ELR (cell line): Measurements from ENCODE around the gene RAX2.

Experiments used
- DNase-seq: peaks from one replicate; pipeline ENCODE4 v3.0.0-alpha.2; 2015; ENCODE audit warnings: low read depth

RAX2 gene

DNA sequence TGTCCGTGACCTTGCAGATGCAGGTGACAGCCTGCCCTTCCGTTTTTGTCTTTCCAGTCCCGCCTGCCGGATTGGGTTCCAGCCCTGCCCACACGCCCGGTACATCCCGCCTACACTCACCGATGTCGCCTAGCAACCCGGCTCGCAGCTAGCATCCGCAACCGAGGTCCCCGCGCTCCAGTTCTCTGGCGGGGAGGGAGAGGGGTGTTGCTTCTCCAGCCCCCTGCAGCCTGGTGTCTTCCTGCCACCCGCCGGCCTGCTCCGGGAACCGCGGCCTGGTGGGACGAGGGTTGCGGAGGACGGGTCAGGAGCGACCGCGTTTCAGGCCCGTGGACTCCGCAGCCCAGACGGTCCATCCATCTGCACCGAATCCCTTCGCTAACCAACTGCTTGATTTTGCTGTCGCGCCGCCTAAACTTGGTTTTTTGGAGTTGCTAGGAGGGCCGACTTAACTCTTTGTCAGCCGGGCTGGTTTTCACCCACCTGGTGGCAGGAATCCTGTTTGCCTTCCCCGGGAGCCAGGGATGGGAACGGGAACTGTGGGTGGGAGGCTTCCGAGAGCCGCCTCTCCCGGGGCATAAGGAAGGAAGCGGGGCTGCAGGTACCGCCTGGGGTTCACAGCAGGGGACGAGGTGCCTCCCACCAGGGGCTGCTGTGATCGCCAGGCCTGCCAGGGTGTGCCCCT, 29.5 kb upstream of the RAX2 start:
- no peak for DNase-seq

DNA sequence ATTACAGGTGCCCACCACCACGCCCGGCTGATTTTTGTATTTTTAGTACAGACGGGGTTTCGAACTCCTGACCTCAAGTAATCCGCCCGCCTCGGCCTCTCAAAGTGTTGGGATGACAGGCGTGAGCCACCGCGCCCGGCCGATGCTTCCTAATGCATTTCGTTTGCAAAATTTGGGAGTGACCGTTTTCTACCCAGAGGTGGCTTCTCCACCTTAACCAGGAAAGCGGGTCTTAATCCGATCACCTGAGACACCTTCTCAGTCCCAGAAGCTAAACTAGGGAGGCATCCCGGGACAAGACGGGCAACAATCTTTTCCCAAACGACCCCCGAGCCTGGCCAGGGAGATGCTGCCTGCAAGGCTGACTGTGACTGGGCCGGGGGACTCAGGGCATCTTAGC, 29.0 kb upstream of the RAX2 start:
- DNase-seq = no peak

DNA sequence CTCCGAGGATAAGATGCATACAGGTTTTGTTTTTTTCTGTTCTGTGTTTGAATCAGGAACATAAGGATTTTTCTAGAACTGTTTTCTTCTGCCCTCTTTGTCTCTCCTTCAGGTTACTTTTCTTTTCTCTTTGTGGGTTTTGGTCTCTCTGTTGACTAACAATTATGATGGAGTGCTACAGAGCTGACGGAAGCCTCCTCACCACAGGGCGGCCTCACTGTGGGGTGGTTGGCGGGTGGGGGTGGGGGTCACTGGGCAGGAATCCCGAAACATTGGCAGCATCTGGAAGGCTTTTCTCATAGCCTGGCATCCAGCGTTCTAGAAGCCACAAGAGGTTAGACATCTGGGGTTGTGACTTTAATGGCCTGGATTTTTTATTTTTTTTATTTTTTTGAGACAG, 26.1 kb upstream of the RAX2 start:
- DNase-seq = no peak

DNA sequence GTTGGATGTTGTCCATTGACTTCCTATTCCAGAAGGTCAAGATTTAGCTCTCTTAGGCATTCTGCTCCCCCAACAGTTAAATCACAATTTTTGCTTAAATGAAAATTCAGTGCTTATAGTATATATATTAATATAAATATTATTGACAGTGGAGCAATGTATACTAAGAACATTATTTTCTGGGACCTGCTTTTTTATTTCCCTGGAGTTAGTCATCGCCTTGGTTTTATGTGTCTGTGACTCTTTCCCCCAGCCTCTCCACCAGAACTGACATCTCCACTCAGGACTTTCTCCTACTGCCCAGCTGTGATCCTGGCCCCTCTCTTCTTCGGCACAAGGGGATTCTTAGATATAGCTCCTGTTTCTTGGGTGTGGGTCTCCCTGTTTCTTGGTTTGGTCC, 24.3 kb upstream of the RAX2 start:
- DNase-seq = no peak

DNA sequence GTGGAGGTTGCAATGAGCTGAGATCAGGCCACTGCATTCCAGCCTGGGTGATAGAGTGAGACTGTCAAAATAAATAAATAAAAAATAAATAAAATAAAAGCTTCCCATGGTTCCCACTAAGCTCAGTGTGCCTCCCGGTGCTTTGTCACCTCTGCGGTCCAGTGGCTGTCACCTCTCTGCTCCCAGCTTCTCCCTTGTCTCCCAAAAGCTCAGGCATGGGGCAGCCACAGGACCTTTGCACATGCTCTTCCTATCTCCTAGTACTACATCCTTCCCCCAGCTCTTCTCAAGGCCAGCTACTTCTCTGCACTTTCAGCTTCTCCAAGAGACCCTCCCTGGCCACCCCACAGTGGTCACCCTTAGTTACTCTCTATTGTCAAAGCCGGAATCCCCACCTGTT, 21.8 kb upstream of the RAX2 start:
- DNase-seq = no peak

DNA sequence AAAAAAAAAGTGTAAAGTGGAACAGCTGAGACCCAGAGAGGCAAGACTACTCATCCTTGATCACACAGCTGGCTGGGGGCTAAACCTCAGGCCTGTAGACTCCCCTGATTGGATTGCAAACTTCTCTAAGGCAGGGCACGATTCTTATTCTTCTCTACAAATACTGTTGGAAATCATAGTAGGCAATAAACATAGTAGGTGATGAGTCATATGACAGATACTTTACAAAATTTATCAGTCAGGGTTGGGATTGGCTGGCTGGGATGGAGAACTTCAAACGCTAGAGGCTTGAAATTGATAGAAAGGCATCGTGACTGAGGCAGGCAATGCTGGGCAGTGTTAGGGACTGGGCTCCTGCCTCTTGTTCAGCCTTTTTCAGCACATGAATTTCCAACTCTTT, 20.1 kb upstream of the RAX2 start:
- peak; percentile 30 for DNase-seq

DNA sequence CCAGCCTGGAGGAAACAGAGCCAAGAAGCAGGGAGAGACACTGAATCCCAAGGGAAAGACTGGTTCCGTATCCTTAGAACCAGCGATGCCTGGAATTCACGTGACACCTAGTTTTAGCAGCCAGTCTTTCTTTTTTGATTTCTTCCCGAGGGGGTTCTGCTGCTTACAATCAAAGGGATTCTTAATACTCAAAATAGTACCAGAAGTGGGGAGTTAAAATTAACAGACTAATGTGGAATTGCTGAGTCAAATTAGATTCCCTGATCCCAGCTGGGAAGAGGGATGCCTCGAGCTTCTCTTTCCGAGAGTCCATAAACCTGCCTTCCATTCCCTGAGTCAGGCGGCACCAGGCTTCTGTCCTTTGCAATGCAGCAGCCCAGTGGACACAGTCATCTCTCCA, 18.9 kb upstream of the RAX2 start:
- DNase-seq = no peak

DNA sequence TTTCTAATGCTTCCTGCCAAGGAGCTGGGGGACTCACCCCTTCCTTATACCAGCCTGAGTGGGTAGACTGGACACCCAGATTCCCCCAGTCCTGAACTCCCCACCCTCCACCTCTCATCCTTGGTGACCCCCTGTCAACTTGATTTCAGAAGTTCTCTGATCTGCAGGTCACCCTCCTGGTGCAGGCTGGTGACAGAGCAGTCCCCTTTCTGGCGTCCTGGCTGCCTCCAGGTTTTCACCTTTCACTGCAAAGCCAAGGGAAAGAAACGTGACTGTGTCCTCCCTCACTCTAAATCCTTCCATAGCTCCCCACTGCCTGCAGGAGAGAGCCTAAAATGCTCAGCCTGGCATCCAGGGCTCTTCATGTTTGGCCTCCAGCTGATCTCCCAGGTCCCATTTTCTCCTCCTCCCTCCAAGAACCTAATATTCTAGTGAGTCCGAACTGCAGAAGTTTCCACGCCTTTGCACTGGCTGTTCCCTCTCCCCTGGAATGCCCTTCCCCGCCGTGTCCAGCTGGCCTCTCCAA, 18.2 kb upstream of the RAX2 start:
- no peak for DNase-seq

DNA sequence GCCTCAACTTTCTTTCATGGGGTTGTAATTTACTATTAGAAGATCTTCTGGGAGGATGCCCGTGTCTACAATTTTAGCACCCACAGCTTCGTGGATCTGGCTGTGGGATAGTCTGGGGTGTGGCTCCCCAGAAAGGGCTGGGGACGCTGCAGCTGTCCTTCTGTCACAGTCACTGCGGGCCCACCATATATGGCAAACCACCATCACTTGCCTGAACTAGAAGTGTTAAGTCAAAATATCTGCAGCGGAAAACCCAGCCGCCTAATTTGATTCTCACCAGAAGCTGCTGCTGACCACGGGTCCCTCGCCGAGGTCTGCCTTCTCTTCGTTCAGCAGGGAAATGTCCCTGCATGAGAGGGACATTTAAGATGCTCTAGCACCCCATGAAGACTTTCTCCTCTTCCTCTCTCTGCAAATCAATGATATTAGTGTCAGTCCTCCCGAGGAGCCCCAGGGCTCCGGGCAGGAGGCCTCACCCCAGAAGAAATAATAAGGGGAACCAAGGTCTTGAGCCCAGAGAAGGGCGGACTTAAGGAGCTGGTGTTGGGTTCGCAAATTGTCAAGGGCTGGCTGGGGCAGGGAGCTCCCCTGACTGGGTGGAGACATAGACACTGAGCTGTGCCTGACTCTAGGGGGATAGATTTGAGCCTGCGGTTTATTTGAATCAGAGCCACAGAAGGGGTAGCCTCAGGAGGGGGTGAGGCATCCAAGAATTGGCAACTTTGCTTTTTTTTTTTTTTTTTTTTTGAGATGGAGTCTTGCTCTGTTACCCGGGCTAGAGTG, 17.2 kb upstream of the RAX2 start:
- no peak for DNase-seq

DNA sequence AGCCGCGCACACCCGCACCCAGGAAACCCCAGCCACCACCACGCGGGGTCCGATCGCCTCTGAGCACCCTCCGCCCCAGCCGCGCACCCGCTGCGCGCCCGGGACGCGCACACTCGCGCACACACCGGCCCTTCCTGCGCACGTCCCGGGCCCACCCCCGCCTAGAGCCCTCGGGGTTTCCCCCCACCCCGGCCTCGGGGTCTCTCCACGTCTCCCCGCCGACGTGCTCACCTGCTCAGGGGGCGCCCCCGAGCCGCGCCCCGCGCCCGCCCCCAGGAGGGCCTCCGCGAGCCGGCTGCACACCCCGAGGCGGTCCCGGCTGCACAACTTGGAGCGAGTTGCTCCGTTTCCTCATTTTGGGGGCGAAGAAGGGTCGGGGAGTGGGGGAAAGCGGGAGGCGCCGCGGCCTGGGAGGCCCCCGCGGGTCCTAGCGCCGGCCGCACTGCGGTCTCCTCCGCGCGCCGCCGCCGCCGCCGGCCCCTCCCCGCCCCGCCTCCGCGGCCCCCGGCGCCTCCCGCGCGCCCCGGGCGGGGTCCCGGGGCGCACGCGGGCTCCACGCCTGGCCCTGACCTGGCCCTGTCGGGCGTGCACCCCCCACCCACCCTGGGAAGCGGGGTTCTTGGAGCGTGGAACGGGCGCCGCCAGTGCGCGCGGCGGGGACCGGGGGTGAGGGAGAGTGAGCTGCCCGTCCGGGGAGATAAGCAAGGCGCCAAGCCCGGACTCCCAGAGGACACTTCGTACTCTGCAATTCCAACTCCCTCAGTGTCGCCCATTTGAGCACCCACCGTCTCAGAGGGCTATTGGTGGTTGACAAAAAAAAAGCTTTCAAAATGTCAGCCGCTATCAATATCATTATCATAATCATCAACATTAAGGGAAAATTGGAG, 14.2 kb upstream of the RAX2 start, which contains the start of gene MATK:
MATK (minus strand) TSS at position 444 of the 887 bp plus-strand sequence. CDS start 1,246 bp downstream, outside the sequence.
- no peak for DNase-seq

DNA sequence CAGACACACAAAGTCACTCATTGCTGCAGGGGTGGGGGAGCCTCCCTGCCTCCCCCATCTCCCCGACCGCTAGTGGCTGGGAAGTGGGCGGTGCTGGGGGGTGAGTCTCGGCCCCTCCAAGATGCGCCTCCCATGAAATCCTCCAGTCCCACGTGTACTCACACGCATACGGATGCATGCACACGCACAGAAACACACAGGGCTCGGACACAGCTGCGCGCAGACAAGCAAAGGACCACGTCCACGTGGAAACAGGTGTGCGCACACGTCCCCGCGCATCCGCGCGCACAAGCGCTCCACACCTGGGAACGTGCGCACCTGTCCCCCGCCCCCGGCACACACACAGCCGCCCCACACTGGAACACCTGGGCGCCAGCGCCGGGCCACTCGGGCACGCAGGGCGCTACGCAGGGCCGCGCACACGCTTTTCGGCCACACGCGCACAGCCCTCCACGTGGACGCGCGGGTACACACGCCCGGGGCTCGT, 13.5 kb upstream of the RAX2 start:
- DNase-seq = no peak

DNA sequence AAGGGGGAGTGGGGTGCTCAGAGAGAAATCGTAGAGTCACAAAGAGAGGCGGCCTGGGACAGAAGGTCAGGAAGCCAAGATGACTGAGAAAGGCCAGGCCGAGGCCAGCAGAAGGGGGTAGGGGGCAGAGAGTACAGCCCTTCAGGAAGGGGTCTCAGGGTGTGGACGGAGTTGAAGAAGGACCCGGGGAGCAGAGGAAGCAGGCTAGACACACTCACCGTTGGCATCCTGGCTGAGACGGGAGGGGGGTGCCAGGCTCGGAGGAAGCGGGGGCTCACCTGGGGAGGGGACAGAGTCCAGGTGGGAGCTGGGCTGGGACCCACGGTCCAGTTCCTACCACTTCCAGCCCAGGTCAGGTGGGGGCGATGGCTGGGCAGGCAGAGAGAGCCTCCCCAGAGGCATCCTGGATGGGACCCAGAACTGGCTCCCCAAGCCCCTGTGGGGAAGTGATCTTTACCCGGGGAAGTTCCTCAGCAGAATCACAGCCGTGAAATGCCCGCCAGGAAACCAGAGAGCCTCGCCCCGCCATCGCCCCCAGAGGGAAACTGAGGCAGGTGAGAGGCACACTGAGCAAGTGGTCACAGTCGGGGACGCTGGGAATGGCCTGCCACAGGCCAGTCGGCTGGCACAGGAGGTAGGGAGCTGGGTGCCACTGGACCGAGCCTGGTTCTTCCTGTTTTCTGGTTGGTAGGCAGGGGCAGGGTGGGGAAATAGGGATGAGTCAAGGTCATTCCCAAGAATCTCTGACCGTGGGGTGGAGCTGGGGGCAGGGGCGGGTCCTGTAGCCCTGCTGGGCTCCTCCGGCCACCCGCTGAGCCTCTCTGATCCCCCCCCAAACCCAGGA, 12.8 kb upstream of the RAX2 start:
- peak; percentile 35 for DNase-seq

DNA sequence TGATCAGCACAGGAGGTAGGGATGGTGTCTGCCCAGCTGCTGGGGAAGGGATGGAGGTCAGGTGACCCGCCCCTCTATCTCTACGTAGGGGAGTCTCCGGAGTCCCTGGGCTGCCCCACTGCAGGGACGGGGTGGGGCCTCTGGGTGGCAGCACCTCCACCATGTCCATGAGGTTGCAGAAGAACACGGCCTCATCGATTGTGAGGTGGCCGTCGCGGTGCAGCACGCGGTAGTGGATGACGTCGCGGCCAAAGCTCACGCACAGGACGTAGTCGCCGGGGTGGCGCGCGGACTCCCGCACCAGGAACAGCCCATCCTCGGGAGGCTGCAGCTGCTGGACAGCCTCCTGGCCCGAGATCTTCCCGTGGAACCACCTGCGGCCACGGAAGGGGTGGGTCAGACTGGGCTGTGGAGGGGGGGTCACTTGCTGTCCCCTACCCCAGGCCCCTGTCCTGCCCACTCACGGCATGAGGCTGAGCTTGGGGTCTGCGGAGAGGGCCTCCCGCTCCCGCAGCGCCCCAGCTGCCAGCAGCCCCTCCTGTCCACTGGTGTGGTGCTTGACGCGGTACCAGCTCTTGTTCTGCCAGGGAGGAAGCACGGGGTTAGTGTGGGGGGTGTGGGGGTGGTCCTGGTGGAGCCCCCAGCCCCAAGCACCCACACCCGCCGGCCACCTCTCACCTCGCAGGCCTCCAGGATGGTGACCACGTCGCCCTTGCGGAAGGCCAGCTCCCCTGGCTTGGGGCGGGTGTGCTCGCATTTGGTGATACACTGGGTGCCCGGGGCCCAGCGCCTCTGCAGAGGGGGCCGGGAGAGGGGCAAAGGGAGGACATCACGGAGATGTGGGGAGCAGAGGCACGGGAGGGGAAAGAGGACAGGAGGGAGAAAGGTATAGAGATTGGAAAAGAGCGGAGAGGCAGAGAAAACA, 11.9 kb upstream of the RAX2 start:
- DNase-seq = no peak

DNA sequence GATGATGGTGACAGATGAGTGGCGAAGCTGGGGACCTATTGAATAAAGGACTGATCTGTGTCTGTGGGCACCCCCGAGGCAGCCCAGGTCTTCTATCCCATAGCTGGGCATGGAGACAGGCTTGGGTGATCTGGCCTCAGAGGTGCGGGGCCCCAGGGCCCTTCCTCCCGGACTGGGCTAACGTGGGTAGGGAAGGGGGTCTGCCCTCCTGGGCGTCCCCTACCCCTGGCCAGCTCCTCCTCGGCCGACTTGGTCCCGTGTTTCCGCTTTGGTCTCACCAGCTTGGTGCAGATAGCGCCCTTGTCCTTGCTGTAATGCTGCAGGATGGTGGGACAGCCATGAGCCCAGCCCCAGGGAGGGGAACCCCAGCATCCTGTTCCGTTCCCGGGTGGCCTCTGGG, 10.9 kb upstream of the RAX2 start:
- DNase-seq = no peak

DNA sequence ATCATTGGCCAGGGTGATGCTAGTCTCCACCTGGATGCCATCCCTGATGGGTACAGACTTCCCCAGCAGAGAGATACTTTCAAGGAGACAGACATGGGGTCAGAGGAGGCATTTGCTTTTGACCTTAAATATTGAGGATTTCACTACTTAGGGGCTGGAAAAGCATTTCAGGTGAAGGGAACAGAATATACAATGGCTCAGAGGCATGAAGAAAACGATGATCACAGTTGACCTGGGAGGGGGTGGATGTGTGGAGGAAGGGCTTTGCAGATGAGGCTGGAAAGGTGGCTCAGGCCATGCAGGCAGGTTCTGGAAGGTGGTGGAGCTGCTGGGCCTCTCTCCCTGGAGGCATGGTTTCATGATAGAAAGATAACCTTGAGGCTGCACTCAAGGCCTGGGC, 10.3 kb upstream of the RAX2 start:
- DNase-seq = no peak

DNA sequence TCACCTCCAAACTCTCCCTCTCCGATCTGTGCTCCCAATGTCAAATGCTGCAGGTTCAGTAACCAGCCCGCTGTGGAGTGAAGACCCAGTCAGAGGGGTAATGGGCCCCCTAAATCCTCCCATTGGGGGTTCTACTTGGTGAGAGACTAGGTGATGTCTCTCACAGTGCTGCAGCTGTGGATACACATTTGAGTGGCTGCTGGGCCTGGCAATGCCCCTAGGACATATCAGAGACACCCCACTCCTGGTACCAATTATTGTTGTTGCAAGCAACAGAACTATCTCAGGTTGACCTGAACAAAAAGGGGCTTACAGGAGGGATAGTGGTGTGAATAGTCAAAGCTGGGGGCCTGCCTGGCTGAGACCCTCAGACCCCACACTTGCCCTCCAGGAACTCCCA, 9.6 kb upstream of the RAX2 start:
- no peak for DNase-seq

DNA sequence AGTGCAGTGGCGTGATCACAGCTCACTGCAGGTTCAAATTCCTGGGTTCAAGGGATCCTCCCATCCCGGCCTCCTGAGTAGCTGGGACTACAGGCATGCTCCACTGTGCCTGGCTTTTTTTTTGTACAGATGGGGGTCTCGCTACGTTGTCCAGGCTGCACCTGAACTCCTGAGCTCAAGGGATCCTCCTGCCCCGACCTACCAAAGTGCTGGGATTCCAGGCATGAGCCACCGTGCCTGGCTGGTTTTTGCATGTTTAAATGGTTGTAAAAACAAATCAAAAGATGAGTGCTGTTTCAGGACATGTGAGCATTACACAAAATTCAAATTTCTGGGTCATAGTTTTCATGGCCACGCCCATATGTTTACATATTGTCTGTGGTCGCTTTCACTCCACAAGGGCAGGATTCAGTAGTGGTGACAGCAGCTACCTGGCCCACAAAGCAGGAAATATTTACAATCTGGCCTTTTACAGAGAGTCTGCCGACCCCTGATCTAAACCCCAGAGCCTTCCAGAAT, 8.8 kb upstream of the RAX2 start:
- no peak for DNase-seq

DNA sequence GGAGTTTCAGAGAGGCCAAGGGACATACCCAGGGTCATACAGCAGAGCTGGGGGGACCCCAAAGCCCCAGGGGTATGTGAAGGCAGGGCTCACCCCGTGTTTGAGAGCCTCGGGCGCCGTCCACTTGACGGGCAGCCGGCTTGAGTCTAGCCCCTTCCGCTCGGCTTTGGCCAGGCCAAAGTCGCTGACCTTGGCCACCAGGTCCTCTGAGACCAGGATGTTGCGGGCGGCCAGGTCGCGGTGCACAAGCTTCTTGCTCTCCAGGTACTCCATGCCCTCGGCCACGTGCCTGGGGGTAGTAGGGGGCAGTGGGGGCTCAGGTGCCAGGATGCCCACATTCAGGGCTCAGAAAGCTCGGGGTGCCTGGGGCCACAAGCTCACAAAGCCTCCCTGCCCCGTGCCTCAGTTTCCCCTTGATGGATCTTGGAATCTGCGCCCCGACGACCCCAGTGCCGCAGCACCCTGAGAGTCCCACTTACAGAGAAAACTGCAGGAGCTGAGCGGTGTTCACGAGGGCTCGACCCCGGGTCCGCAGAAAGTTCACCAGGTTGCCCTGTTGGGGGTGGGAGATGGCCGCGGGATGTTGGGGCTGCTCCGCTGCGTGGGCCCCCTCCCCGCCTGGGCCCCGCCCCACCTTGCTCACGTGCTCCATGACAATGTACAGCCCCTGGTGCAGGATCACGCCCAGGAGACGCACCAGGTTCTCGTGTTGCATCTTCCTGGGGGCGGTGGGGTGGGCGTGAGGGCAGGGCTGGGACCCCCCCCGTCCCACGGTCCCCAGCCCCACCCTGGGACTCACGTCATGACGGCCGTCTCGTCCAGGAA, 7.1 kb upstream of the RAX2 start:
- no peak for DNase-seq
